Activated CD4-positive, alpha-beta T cell treated with anti-CD3 and anti-CD28 coated beads for 1 hour (primary cell): ENCODE results near the gene SYNDIG1.

Experiments
- DNase-seq: peaks from one replicate; pipeline ENCODE4 v3.0.0-alpha.2; 2020

Gene SYNDIG1

DNA sequence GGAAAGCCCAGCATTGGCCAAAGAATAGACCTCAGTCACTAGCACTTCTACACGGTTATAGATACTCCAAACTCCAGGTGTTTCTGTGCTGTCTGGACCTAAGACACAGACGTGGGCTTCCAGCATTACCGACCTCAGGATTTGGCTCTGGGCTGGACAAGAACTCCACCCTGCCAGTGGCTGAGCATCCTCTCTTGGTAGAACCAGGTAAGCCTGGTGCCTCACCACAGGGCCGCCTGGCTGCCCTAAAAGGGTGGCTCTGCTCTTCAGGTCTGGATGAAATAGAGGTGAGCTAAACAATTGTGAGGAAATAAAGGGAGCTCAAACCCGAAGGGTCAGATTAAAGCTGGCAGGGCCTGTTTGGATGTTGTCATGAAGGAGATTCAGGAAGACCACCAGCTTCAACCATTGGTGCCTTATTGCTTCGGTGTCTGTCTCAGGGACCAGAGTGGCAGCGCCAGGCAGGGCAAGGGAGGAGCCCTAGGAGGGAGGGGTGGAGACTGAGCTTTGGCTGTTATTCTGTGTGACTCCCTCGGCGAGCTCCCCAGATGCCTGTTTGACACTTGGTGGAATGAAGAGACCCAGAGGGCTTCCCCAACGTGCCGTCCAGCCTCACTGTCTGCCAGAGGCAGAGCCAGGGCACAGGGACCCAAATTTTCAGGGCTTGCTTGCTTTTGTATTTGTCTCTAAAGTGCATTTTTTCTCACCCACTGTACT, 8.6 kb downstream of the SYNDIG1 start:
- no peak for DNase-seq

DNA sequence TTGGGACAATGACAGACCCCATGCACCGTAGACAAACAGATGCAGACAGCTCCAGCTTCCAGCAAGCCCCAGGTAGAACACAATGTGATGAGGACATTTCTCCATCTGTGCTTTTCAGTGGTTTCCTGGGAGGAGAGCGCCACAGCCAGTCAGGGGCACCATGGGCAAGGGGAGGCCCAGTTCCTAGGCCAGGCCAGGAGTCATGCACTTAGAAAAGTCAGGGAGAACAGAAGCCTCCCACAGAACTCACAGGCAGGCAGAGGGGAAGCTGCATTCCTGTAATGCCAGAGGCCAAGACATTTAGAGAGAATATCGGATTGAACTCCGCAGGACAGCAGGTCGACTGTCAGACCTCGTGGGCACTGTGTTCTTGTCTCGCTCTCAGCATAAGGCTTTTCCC, 9.2 kb downstream of the SYNDIG1 start:
- no peak for DNase-seq

DNA sequence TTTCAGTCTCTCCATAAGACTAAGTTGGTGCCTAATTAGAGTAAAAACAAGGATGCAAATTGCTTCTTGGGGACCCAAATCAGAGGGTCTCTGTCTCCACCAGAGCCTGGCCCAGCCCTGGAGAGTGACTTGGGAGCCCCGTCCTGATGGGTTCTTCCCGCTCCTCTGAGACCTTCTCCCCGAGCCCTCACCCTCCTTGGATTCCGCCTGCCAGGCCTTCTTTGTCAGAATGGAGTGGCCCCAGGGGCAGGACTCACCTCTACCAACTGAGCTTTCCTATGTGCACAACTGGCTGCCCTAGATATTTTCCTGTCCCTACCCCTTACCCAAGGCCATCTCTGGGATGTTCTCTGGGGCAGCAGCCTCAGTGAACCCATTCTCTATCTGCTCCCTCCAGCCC, 9.7 kb downstream of the SYNDIG1 start:
- no peak for DNase-seq

DNA sequence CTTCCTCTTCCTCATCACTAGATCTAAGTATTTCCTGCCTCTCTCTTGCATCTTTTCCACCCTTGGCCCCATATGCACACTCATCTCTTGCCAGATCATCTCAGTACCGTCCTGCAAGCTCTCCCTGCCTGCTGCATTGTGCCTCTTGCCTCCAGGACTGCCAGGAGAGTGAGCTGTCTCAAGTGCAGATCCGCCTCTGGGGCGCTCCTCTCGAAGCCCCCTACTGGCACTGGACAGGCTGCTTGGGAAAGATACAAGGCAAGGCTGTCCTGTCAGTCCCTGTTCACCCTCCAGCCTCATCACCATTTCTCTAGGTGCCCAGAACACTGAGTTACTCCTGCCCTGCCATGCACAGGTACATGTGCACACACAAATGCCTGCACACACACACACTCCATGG, 10.2 kb downstream of the SYNDIG1 start:
- DNase-seq, result no peak

DNA sequence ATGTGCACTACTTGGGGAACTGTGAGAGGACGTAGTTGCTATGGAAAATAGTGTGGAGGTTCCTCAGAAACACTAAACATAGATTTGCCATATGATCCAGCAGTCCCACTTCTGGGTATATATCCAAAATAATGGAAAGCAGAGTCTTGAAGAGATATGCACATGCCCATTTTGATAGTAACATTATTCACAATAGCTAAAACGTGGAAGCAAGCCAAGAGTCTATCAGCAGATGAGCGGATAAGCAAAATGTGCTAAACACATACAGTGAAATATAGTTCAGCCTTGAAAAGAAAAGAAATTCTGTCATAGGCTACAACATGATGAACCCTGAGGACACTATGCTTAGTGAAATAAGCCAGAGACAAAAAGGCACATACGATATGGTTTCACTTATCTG, 11.1 kb downstream of the SYNDIG1 start:
- no peak for DNase-seq

DNA sequence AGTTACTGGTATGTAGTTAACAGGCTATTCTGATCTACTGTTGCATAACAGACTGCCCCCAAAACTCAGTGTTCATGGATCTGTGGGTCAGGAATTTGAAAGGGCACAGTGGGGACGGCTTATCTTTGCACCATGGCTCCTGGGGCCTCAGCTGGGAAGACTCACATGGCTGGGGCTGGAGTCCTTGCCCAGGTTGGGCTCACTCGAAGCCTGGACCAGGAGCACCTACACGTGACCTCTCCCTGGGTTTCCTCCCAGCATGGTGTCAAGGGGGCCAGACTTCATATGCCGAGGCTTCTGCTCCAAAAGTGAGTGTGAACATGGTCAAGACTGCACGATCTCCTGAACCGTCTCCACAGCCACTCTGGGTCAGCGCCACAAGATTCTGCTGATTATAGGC, 11.7 kb downstream of the SYNDIG1 start:
- DNase-seq, result no peak

DNA sequence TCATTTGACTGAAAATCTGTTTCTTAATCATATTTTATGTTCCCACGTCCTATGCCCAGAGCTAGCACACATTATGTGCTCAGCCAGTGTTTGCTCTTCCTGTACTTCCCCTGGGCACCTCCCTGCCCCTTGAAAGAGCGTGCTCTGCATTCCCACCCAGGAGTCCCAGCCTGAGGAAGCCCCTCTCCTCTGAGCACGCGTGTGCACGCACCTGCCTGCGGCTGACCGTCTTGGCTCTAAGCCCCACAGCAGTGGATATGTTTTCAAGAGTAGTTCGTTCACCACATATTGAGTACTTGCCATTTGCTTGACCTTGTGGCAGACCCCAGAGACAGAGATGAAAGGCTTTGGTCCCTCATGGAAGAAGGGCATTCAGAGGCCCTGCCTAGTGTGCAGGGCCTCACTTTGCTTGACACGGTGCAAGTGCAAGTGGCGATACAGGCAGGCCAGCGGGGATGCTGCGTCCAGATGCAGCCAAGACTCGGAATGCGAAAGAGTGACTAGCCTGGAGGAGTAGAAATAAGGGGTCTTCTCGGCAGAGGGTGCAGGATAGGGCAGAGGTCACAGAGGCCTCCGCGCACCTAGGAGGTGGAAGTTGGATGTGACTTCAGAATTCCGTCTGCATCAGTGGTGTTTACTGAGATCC, 14.1 kb downstream of the SYNDIG1 start:
- no peak for DNase-seq

DNA sequence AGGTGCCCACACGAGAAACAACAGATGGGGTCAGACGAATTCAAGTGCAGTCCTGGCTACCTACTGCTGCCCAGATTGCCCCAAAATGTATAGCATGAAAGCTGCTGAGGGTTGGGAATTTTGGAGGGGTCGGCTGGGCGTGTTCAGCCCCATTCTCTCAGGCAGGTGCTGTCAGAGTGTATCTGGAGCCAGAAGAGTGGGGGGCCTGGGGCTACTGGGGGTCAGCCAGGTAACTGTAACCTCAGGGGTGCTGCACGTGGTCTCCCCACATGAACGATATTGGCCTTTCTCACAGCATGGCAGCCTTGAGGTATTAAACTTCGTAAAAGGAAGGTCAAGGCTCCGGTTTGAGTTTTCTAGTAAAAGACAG, 14.6 kb downstream of the SYNDIG1 start:
- no peak for DNase-seq

DNA sequence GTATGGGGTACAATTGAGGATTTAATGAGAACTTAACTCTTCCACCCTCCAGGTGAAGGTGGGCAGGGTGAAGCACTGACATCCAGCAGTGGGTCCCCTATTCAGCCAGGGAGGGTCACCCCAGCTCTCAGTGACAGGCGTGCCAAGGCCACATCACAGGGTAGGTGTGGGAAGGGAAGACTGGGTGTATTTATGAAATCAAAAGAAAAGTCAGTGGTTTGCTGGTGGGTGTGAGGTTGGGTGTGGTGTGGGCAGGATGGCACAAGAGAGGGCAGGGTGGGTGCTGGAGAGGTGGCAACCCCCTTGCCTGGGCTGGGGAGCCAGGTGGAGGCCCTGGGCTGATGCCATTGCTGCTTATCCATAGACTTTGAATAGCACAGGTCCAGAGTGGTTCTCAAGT, 16.6 kb downstream of the SYNDIG1 start:
- DNase-seq, result no peak

DNA sequence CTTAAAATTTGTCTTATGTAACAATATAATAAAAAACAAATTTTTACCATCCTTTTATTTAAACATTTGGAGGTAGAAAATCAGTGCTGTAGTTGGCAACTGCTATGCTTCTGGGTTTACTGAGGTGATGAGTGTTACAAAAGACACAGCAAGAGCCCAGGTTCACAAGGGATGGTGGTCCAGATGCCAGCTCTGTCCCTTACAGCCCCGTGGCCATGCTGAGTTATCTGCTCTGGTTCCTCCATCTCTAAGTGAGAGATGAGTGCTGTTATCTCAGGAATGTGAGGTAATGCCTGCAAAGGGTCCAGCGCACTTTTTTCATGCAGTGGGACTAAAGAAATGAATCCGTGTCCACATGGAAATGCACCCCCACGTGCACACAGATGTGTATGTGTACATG, 17.8 kb downstream of the SYNDIG1 start:
- no peak for DNase-seq

DNA sequence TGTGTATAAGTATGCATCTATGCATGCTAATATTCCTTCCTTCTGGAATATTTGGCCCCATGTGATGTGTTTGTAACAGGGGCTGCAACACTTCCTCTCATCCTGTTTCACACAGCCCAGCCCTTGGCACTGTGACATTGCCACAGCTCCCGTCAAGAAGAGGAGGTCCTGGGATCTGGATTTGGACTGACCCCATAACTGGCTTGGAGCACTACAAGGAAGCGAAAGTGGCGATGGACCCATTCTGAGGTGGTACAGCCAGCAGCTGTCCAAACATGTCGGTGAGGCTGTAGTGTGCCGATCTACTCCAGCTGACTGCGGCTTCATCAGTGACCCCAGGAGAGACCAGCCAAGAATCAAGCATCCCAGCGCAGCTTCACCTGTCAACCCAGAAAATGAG, 18.2 kb downstream of the SYNDIG1 start:
- no peak for DNase-seq

DNA sequence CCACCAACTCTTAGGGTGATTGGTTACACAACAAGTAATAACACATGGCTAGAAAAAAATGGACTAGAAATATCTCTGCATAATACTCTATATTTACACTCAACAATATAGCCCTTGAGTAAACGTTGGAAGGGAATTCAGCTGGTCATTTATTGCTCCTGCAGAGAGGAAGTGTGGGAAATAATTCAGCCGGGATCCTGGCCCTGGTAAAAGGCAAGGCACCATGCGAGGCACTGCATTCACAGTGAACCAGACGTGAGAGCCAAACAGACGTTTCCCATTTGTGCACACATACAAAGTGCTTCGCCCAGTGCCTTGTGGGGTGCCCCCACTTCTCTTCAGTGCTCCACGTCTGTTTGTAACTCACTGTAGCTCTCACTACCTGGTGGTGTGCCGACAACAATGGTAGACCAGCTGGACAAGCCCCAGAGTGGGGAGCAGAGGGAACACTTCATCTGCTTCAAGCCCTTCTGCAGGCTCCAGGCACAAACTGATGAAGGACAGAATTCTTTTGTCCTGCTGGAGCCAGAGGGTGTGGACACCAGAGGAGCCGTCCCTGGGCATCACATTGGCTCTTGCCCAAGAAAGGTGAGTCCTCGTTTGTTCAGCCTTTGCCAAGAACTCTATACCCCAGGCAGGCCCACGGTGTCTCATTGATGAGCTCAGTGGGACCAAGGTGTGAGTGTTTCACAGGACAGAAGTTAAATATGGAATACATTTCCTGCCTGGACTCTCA, 18.8 kb downstream of the SYNDIG1 start:
- DNase-seq, result no peak

DNA sequence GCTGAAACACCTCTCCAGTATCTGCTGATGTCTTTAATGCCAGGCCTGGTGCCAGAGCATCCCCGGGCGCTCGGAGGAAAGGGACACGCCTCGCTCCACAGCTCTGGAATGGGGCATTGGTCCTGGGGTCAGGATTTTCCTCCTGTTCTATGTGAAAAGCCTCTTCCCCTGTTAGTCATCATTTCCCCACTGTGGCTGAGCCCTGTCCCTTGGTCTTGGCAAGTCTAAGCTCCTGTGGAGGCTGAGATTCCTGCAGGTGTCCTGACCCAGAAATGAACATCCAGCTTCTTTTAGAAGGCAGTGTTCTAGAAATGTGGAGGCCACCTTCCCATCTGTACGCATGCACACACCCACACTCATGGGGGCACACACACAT, 19.4 kb downstream of the SYNDIG1 start:
- DNase-seq, result no peak

DNA sequence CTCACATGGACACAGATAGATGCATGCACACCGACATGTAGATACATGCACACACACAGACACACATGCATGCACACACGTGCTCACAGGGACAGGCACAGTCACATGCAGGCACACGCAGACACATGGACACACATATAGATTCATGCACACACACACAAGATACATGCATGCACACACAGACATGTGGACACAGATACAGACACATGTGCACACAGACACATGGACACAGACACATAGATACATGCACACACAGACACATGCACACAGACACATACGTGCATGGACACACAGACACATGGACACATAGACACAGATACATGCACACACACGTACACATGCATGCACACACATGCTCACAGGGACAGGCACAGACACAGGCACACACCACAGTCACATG, 19.8 kb downstream of the SYNDIG1 start:
- DNase-seq, result no peak

DNA sequence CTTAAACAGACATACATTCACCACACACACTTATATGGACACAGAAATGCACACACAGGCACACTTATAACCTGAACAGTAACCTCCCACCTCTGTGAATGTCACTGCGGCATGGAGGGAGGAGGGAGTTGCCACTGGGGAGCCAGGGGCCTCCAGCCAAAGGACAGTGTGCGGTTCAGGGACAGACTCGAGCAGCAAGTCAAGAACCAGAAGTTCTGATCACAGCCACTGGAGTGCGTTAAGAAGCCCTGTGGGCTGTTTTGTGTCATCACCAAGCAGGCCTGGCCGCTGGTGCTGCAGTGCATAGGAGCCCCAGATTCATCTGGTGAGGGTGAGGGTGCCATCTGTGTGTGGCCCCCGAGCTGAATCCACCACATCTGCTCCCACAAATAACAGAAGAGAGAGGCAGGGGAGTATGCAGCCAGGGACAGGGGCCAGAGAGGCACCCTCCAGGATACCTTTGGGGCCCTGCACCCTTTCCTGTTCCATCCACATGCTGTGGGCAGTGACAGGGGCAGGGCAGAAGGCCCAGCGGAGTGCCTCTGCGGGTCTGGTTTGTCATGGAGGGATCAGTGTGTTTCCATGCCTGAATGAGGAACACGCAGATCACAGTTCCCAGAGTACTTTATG, 20.3 kb downstream of the SYNDIG1 start:
- DNase-seq, result no peak

DNA sequence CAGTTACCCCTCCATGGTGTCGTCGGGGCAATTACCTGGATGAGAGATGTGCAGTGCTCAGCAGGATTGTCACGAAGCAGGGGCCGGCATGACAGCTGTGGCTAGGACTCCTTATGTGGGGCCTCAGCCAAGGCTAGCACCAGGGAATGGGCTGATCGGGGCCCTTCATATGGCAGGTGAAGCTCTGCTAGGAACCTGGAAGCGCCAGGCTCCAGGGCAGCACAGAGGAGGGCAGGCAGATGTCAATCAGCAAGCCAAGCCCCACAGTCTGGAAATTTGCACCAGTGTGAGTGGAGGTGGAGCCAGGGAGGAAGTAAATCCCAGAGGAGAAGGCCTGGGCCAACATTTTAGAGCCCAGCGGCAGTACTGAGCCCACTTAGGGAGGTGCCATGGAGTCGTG, 21.2 kb downstream of the SYNDIG1 start:
- DNase-seq, result no peak

DNA sequence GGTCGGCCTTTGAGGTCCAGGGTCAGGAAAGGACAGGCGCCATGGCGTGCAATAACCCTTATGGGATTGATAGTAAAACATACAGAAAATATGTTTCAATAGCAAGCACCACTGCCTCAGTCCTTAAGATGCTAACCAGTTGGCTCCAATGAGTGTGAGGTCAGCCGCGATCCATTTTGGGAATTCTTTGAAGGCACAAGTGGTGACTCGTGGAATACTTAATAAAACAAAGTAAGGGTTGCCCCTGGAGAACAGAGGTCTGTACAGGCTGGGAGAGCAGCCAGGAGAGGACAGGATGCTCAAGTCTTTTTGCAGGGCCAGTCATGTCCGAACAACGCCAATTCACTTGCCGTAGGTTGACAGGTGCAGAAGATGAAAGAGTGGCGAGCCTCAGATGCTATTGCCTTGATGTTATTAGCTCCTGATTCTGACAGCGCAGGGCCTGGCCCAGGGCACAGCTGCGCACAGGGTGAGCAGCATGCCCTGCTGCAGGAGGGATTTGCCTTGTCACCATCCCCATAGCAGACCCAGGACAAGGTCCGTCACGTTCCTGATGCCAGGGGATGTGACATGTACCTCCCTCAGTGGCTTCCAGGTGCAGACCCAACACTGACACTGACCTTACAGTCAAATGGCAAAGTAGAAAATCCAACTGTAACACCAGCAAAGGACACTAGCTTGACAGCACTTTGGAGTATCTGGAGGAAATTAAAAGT, 21.8 kb downstream of the SYNDIG1 start:
- no peak for DNase-seq

DNA sequence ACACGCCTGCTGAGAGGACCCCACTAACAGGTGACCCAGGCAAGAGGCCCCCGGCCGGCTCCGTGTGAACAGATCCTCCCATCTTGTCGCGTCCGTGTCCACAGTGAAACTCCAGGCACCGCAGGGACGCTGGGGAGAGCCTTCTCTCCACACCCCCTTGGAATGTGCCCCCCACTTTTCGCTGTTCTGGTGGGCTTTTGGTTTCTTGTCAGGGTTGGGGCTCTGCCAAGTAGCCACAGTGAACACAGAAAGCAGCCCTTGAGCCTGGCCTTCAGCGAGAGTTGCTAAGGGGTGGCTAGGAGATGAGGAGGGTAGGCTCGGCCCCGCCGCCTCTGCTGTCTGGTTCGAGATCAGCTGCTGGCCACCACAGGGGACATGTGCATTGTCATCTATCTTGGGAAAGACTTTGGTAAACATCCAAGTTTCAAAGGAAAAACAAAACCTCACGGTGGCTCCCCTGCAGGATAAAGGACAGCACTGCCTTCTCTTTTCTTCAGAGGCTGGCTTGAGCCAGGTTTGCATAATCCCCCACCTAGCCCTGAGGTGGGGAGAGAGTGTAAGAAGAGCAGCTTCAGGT, 22.7 kb downstream of the SYNDIG1 start:
- DNase-seq, result no peak

DNA sequence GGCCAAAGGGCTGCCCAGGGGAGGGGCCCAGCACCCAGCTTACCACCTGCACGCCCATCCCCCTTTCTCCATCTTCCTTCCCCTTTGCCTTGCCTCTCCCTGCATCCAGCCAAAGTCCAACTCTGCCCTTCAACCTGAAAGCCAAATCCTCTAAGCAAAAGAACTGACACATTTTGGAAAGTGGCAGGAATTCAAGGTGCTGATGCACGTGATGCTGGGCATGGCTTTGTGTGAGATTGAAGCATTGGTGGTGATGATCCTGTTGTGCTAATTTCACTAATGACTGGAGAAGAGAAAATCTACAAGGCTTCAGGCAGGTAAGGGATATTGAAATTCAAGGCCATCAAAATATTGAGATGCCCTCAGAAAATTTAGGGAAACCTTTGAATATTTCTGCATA, 23.3 kb downstream of the SYNDIG1 start:
- DNase-seq, result no peak

DNA sequence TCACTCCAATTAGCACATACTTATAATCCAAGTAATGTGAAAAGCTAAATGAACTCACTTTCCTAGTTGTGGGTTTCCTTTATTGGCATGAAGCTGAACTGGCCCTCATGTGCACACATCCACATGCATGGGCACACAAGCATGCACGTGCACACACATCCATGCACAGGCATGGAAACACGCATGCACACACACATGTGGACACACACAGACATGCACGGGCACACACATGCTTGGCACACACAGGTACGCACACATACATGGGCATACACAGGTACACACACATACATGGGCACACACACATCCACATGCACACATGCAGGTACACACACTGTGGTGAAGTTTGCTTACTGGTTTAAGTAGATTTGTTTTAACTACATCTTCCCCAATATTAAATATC, 23.8 kb downstream of the SYNDIG1 start:
- DNase-seq, result no peak

DNA sequence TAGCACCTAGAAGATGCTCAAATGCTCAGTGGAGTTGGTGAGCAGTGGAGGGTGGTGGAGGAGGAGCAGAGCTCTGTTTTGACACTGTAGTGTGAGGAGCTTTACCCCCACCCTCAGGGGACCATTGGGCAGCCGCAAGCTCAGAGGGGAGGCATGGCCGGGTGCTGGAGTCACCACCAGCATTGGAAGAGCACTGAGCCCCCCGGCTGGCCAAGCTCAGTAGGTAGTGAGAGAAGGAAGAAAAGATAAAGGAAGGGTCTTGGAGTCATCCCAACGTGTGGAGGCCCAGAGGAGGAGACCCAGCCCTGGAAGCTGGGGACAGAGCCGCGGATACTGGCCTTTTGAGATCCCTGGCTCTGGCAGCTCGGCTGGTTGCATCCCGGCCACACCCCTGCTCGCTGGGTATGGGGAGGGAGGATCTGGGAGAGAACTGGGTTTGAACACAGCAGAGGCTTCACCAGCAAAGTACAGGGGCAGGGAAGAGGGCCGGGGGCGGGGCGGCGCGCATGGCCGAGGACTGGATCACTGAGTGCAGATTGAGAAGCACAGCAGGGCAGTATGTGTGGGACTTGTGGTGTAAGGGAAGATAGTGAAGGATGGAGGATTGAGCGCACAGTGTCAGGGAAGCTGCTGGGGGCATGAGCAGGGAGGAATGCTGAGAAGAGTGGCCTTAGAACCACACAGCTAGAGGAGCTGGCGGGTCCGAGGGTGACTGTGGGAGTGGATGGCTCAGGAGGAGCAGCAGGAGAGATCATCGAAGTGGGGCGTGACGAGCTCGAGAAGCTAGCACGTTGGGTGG, 24.4 kb downstream of the SYNDIG1 start:
- no peak for DNase-seq

DNA sequence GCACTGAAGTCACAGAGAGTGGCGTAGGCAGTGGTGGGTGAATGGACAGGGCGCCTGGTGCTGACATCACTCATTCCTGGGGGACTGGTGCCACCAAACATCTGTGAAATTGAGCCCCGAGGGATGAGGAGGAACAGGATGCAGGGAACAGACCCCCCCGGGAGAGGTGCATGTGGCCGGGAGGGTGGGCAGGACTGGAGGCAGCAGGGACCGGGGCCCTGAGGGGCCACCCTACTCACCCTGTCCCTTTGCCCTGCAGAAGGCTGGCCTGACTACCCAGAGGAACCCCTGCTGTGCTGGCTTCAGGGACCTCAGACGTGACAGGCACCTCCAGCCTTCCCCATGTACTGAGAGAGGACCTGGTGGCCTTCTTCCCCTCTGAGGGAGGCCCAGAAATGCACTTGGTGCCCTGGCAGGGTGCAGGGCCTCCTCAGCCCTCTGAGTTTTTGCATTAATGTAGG, 25.1 kb downstream of the SYNDIG1 start:
- no peak for DNase-seq
